ENCODE data around the gene KMT2E. TPM values are rescaled to one million over a fixed set of nuclear protein-coding genes. Genes with fewer than 3 reads are reported as not detected.
A peak's percentile ranks its signal among the peaks of the same experiment; 100 is the strongest.
"Not testable (repeated sequence)": the region's sequence is repeated elsewhere in the genome, so short reads cannot be mapped to it uniquely, and the experiment has no call there.

Gene KMT2E
- total RNA-seq, 2 donors from 2014 or later: 48.5 to 67.2 TPM

- WGBS, 2 donors: 28 to 38% methylated on average over 1 of the region's 1 CpG
- no peaks in the 10 kb centered on the region for H3K27me3 ChIP-seq
- H3K4me3 ChIP-seq: no peak overlapping the region
- no peak for DNase-seq
- H3K27ac ChIP-seq: peak overlapping the region in 3 of 4 donors; percentile 90 to 98 (median 97)
- TF ChIP-seq POLR2A (IDR thresholded peaks at IDR 0.05): no peak
- TF ChIP-seq, protein P1, sequence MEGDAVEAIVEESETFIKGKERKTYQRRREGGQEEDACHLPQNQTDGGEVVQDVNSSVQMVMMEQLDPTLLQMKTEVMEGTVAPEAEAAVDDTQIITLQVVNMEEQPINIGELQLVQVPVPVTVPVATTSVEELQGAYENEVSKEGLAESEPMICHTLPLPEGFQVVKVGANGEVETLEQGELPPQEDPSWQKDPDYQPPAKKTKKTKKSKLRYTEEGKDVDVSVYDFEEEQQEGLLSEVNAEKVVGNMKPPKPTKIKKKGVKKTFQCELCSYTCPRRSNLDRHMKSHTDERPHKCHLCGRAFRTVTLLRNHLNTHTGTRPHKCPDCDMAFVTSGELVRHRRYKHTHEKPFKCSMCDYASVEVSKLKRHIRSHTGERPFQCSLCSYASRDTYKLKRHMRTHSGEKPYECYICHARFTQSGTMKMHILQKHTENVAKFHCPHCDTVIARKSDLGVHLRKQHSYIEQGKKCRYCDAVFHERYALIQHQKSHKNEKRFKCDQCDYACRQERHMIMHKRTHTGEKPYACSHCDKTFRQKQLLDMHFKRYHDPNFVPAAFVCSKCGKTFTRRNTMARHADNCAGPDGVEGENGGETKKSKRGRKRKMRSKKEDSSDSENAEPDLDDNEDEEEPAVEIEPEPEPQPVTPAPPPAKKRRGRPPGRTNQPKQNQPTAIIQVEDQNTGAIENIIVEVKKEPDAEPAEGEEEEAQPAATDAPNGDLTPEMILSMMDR (IDR thresholded peaks at IDR 0.05): no peak
- intact Hi-C loops (cut with DNase I): no loop called here
- no peaks in the 10 kb centered on the region for H3K9me3 ChIP-seq
- H3K4me1 ChIP-seq: peaks cover 55% of the 10 kb centered on the region
- H3K36me3 ChIP-seq (replicated peaks in 1 of 2; ENCODE audit: insufficient read depth in 1 of 2, low read depth in 2 of 2): no peaks in the 10 kb centered on the region
- ATAC-seq: no peak
Measured at GRCh38 chr7:104985259-104985617, 28.8 kb upstream of the KMT2E start.

DNA sequence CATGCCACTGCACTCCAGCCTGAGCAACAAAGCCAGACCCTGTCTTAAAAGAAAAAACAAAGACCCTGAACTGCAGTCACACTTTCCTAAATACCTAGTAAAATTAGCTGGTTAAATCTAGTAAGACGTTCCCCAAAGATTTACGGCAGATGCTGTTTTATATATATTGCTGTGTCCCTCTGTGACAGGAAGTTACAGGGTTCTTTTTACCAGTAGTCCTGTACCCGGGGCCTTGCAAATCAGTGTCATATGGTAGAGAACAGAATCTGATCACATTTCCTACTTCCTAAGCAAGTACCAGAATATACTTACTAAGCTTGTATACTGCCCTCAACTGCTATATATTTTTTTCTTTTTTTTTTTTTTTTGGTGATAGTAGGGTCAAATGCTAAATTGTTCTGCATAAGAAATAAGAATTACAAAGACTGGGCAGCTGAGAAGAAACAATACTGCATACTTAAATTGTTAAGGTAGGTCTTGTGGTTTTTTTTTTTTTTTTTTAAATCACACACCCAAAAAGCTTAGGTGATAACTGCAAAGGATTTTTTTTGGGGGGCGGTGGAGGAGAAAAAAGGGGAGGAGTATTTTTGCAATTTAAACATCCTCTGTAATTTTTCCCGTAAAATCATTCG, 27.3 kb upstream of the KMT2E start:
- H3K4me3 ChIP-seq: no peak overlapping the region
- H3K36me3 ChIP-seq (replicated peaks in 1 of 2; ENCODE audit: insufficient read depth in 1 of 2, low read depth in 2 of 2): no peaks in the 10 kb centered on the region
- ATAC-seq (no peak), DNase-seq (no peak)
- H3K27me3 ChIP-seq: no peaks in the 10 kb centered on the region
- intact Hi-C loops (cut with DNase I): no loop called here
- no peak overlapping the region for H3K27ac ChIP-seq
- TF ChIP-seq POLR2A (IDR thresholded peaks at IDR 0.05): no peak
- TF ChIP-seq, protein P1 (IDR thresholded peaks at IDR 0.05): no peak
- H3K9me3 ChIP-seq: no peaks in the 10 kb centered on the region
- H3K4me1 ChIP-seq: peaks cover 46% of the 10 kb centered on the region
- WGBS, 2 donors: 76 to 82% methylated on average over 6 of the region's 6 CpGs

DNA sequence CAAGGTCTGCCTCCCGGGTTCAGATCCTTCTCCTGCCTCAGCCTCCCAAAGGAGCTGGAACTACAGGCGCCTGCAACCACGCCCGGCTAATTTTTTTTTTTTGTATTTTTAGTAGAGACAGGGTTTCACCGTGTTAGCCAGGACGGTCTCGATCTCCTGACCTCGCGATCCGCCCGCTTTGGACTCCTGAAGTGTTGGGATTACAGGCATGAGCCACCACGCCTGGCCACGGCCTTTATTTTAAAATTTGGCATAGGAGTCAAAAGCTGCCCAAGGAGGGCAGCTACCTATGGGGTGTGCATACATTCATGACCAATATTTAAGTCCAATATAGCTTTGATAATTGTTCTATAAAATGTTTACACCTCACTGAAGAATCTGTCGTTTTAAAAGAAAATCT, 26.6 kb upstream of the KMT2E start:
- DNase-seq; H3K4me3 ChIP-seq; intact Hi-C loops (cut with DNase I); ATAC-seq; H3K36me3 ChIP-seq (replicated peaks in 1 of 2; ENCODE audit: insufficient read depth in 1 of 2, low read depth in 2 of 2); H3K27me3 ChIP-seq; H3K9me3 ChIP-seq: not testable (repeated sequence)
- peaks cover 49% of the 10 kb centered on the region for H3K4me1 ChIP-seq
- peak overlapping the region in 1 of 4 donors; percentile 19 for H3K27ac ChIP-seq
- WGBS, 2 donors: 90 to 93% methylated on average over 14 of the region's 14 CpGs

- H3K4me3 ChIP-seq: no peak overlapping the region
- no peak overlapping the region for H3K27ac ChIP-seq
- no peaks in the 10 kb centered on the region for H3K36me3 ChIP-seq (replicated peaks in 1 of 2; ENCODE audit: insufficient read depth in 1 of 2, low read depth in 2 of 2)
- WGBS, 2 donors: 92 to 95% methylated on average over 7 of the region's 7 CpGs
- no peak for DNase-seq
- no peaks in the 10 kb centered on the region for H3K27me3 ChIP-seq
- intact Hi-C loops (cut with DNase I): no loop called here
- H3K4me1 ChIP-seq: peaks cover 51% of the 10 kb centered on the region
- TF ChIP-seq POLR2A (IDR thresholded peaks at IDR 0.05): no peak
- TF ChIP-seq, protein P1 (IDR thresholded peaks at IDR 0.05): no peak
- H3K9me3 ChIP-seq: no peaks in the 10 kb centered on the region
- no peak for ATAC-seq
Measured at GRCh38 chr7:104990983-104991382, 23.0 kb upstream of the KMT2E start.

- peaks cover 51% of the 10 kb centered on the region for H3K4me1 ChIP-seq
- no peak overlapping the region for H3K4me3 ChIP-seq
- DNase-seq: no peak
- WGBS, 2 donors: 83 to 85% methylated on average over 2 of the region's 2 CpGs
- H3K27ac ChIP-seq: no peak overlapping the region
- H3K27me3 ChIP-seq: no peaks in the 10 kb centered on the region
- no peak for ATAC-seq
- no peaks in the 10 kb centered on the region for H3K9me3 ChIP-seq
- TF ChIP-seq POLR2A (IDR thresholded peaks at IDR 0.05): no peak
- TF ChIP-seq, protein P1 (IDR thresholded peaks at IDR 0.05): no peak
- no peaks in the 10 kb centered on the region for H3K36me3 ChIP-seq (replicated peaks in 1 of 2; ENCODE audit: insufficient read depth in 1 of 2, low read depth in 2 of 2)
- intact Hi-C loops (cut with DNase I): no loop called here
Measured at GRCh38 chr7:104992306-104992705, 21.7 kb upstream of the KMT2E start.
